ENCODE data around the gene PROB1. TPM values are rescaled to one million over a fixed set of nuclear protein-coding genes. Genes with fewer than 3 reads are reported as not detected.

The PROB1 gene
- total and polyA plus RNA-seq, 2 of the 13 experiments (the other 11 are each of a cell fraction or from before 2014, with no cell fraction given) = 0.69 to 1.1 TPM

DNA sequence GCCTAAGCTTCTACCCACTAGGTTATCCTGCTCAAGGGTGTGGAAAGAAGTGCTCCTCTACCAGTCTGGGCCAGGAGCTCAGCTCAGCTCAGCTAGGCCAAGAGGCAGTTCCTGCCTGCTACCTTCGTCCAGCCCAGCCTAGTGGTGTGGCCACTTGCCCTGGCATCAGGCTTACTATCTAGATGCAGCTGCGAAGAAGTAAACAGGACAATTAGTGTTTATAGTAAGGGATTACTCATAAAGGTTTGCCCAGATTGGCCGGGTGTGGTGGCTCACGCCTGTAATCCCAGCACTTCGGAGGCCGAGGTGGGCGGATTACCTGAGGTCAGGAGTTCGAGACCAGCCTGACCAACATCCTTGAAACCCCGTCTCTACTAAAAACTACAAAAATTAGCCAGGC is 21.7 kb upstream of the PROB1 start:
- intact Hi-C loops (cut with micrococcal nuclease; ENCODE audit: unreplicated experiment) (no loop called here), in situ Hi-C loops (cut with HindIII; ENCODE audit: extremely low pct_ligation_motif_present, low pct_unique_long_range_greater_than_20kb) (no loop called here)
- POLR2A ChIA-PET = no interaction called here
- no peaks in the 10 kb centered on the region; a peak in 1 of 5 replicates for H3K36me3 ChIP-seq (replicated peaks in 1 of 2; ENCODE audit: control insufficient read depth in 1 of 2, insufficient read depth in 2 of 2, low read length in 2 of 2)
- ATAC-seq (no peak), DNase-seq (ENCODE audit: low spot score) (no peak), FAIRE-seq (no peak)
- WGBS (ENCODE audit: low lambda C conversion rate) = 96% methylated on average over 9 of the region's 9 CpGs
- CTCF ChIA-PET (ENCODE audit: low intra/inter-chr PET ratio, low total read pairs) = no interaction called here
- H3K4me1 ChIP-seq (ENCODE audit: insufficient read depth, low read length) = peaks cover 39% of the 10 kb centered on the region
- no peak overlapping the region for H3K9ac ChIP-seq (ENCODE audit: insufficient read depth, low read depth, low read length)
- H4K20me1 ChIP-seq (ENCODE audit: insufficient read depth, low read length) = no peaks in the 10 kb centered on the region
- H3K4me3 ChIP-seq (replicated peaks in 1 of 3; ENCODE audit: insufficient read depth in 1 of 3, low read depth in 2 of 3, low read length in 3 of 3) = no peak overlapping the region
- H3K27me3 ChIP-seq (ENCODE audit: control insufficient read depth in 1 of 2, insufficient read depth in 2 of 2, low read length in 2 of 2) = no peaks in the 10 kb centered on the region
- no TSS peak for BruUV-seq (replicated peaks)
- H3K4me2 ChIP-seq (ENCODE audit: low read depth, low read length) = no peak overlapping the region
- H3K79me2 ChIP-seq (ENCODE audit: insufficient read depth, low read length) = no peaks in the 10 kb centered on the region
- no peaks in the 10 kb centered on the region for H3K9me3 ChIP-seq (ENCODE audit: low read length)
- H3K27ac ChIP-seq (ENCODE audit: extremely low read length, insufficient read depth, low read length) = no peak overlapping the region
- no peak overlapping the region for H2AFZ ChIP-seq (ENCODE audit: low read length)
- TF ChIP-seq, protein P1, sequence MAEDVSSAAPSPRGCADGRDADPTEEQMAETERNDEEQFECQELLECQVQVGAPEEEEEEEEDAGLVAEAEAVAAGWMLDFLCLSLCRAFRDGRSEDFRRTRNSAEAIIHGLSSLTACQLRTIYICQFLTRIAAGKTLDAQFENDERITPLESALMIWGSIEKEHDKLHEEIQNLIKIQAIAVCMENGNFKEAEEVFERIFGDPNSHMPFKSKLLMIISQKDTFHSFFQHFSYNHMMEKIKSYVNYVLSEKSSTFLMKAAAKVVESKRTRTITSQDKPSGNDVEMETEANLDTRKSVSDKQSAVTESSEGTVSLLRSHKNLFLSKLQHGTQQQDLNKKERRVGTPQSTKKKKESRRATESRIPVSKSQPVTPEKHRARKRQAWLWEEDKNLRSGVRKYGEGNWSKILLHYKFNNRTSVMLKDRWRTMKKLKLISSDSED (CRISPR knock-in tag; IDR thresholded peaks at IDR 0.05) = no peak
- TF ChIP-seq, protein P2, sequence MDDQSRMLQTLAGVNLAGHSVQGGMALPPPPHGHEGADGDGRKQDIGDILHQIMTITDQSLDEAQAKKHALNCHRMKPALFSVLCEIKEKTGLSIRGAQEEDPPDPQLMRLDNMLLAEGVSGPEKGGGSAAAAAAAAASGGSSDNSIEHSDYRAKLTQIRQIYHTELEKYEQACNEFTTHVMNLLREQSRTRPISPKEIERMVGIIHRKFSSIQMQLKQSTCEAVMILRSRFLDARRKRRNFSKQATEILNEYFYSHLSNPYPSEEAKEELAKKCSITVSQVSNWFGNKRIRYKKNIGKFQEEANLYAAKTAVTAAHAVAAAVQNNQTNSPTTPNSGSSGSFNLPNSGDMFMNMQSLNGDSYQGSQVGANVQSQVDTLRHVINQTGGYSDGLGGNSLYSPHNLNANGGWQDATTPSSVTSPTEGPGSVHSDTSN (CRISPR knock-in tag; IDR thresholded peaks at IDR 0.05; ENCODE audit: borderline replicate concordance) = no peak
- TF ChIP-seq ZNF607 (CRISPR knock-in tag; IDR thresholded peaks at IDR 0.05; ENCODE audit: borderline replicate concordance) (no peak), TGIF2 (CRISPR knock-in tag; IDR thresholded peaks at IDR 0.05) (no peak), CCDC6 (CRISPR knock-in tag; IDR thresholded peaks at IDR 0.05) (no peak), ZFP36 (IDR thresholded peaks at IDR 0.05; ENCODE audit: borderline replicate concordance, low read depth, low read length, partially characterized antibody) (no peak), ARHGAP35 (CRISPR knock-in tag; IDR thresholded peaks at IDR 0.05; ENCODE audit: borderline replicate concordance) (no peak), RORA (CRISPR knock-in tag; IDR thresholded peaks at IDR 0.05) (no peak), LRRFIP1 (CRISPR knock-in tag; conservative IDR thresholded peaks at IDR 0.05) (no peak), ZNF510 (CRISPR knock-in tag; IDR thresholded peaks at IDR 0.05; ENCODE audit: low read depth) (no peak), AHR (CRISPR knock-in tag; IDR thresholded peaks at IDR 0.05) (no peak)
- TF ChIP-seq, protein P3, sequence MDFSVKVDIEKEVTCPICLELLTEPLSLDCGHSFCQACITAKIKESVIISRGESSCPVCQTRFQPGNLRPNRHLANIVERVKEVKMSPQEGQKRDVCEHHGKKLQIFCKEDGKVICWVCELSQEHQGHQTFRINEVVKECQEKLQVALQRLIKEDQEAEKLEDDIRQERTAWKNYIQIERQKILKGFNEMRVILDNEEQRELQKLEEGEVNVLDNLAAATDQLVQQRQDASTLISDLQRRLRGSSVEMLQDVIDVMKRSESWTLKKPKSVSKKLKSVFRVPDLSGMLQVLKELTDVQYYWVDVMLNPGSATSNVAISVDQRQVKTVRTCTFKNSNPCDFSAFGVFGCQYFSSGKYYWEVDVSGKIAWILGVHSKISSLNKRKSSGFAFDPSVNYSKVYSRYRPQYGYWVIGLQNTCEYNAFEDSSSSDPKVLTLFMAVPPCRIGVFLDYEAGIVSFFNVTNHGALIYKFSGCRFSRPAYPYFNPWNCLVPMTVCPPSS (IDR thresholded peaks at IDR 0.05) = no peak
- TF ChIP-seq, protein P4, sequence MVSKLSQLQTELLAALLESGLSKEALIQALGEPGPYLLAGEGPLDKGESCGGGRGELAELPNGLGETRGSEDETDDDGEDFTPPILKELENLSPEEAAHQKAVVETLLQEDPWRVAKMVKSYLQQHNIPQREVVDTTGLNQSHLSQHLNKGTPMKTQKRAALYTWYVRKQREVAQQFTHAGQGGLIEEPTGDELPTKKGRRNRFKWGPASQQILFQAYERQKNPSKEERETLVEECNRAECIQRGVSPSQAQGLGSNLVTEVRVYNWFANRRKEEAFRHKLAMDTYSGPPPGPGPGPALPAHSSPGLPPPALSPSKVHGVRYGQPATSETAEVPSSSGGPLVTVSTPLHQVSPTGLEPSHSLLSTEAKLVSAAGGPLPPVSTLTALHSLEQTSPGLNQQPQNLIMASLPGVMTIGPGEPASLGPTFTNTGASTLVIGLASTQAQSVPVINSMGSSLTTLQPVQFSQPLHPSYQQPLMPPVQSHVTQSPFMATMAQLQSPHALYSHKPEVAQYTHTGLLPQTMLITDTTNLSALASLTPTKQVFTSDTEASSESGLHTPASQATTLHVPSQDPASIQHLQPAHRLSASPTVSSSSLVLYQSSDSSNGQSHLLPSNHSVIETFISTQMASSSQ (IDR thresholded peaks at IDR 0.05; ENCODE audit: low read depth) = no peak
- TF ChIP-seq, protein P4 (CRISPR knock-in tag; IDR thresholded peaks at IDR 0.05; ENCODE audit: borderline replicate concordance) = no peak
